MG63 (cell line): ENCODE measurements around the gene RB1. TPM values are rescaled to one million over a fixed set of nuclear protein-coding genes. Genes with fewer than 3 reads are reported as not detected.
"Not testable (repeated sequence)": the region's sequence is repeated elsewhere in the genome, so short reads cannot be mapped to it uniquely, and the experiment has no call there.

Experiments
- DNase-seq: peaks from one replicate; pipeline ENCODE4 v3.0.0-alpha.2; 2020
- H3K27me3 ChIP-seq: fragments of 250-450 bp; sonication (Bioruptor Pico); 2 replicates; pipeline ENCODE4 v1.5.1; 2020; ENCODE audit warnings: mild to moderate bottlenecking, moderate library complexity
- H3K36me3 ChIP-seq: fragments of 250-450 bp; sonication (Bioruptor Pico); 2 replicates; pipeline ENCODE4 v1.5.1; 2020; ENCODE audit warnings: mild to moderate bottlenecking, moderate library complexity
- H3K4me3 ChIP-seq: fragments of 250-450 bp; sonication (Bioruptor Pico); 2 replicates; pipeline ENCODE4 v1.5.1; 2020; ENCODE audit warnings: mild to moderate bottlenecking, moderate library complexity
- H3K9me3 ChIP-seq: fragments of 250-450 bp; sonication (Bioruptor Pico); 2 replicates; pipeline ENCODE4 v1.5.1; 2020; ENCODE audit warnings: mild to moderate bottlenecking, moderate library complexity
- total RNA-seq: library from RNA; depleted of rRNA; stranded (reverse); fragments of >200 nt; shearing (Covaris generic); gene quantifications from 2 replicates; pipeline ENCODE4 v1.2.3, GENCODE V29; 2014; ENCODE audit warnings: low replicate concordance

RB1 gene
- total RNA-seq, 1 experiment from 2014 or later, result 27.0 TPM

DNA sequence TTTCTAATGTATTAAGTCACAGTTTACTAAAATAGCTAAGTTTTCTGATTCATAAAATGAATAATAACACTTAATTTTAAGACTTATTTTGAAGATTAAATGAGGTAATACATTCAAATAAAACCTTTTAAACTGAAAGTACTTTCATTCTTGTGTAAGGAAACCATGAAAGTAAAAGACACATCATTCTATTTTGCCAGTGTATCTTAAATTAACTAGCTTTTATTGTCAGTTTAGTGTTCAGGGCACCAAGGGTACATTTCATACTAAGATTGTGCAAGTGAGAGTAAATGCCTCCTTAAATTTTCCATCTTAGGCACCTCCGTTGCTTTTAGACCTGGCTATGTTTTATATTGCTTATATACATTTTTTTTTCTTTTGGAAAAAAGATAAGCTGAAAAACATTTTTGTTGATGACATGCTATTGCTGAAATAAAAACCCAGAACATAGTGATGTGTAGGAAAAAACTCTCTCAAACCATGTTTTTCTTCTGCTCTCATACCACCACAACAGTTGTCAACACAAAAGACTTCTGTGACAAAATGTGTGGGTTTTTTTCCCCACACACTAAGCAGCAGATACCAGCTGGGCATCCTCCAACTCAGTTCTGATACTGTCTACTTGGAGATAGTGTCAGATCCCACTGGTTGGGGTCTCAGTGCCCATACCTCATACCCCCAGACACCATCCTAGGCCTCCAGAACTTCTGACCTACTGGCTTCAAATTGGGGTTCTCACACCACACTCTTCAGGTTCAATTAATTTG is 140.1 kb downstream of the RB1 start:
- Histone ChIP-seq H3K4me3 (no peak overlapping the region), H3K27me3 (no peaks in the 10 kb centered on the region), H3K36me3 (no peaks in the 10 kb centered on the region; the same call in none of the 2 replicates), H3K9me3 (no peaks in the 10 kb centered on the region)
- no peak for DNase-seq

DNA sequence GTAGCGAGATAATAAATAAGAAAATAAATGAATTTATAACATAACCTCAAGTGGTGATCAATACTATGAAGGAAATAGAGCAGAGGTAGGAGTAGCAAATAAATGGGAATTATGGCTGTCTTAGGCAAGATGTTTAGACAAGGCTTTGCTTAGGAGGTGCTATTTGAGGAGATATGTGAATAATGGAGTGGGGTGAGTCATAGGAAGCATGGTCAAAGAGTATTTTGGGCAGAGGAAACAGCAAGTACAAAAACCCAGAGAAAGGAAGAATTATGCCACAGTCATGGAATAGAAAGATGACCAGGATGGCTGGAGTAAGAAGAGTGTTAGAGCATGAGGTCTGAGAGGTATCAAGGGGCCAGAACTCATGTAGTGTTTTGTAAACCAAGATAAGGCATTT is 142.9 kb downstream of the RB1 start:
- peaks cover 13% of the 10 kb centered on the region for H3K9me3 ChIP-seq
- peaks cover 3% of the 10 kb centered on the region for H3K36me3 ChIP-seq
- H3K27me3 ChIP-seq, result no peaks in the 10 kb centered on the region
- DNase-seq, result no peak
- no peak overlapping the region for H3K4me3 ChIP-seq

DNA sequence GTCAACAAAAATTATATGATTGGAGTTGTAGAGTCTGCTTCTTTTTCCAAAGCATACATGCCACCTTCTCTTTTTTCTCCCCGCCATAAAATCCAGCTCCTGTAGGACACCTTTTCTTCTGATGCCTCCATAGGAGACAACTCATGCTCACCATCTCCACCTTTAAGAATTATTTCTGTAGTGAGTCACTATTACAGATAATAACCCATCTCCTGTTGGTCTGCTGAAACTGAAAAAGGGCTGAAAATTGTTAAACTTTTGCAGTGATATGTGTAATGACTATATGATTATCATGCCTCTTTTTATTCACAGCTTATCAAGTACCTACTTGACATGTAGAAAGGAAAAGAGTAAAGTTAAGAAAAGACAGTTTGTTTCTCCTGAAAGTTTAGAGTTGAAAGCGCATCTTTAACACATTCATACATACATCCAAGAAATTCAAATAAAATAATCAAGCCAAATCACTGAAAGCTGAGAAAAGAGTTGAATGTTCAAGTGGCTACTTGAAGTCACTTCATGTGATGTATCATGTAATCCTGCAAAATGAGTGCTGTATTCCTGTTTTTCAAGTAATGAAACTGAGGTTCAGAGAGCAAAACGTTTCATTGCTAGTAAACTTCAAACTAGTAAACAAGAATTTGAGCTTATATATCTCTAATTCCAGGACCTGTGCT is 144.9 kb downstream of the RB1 start:
- Histone ChIP-seq H3K4me3 (no peak overlapping the region), H3K9me3 (peaks cover 16% of the 10 kb centered on the region)
- DNase-seq, result no peak

DNA sequence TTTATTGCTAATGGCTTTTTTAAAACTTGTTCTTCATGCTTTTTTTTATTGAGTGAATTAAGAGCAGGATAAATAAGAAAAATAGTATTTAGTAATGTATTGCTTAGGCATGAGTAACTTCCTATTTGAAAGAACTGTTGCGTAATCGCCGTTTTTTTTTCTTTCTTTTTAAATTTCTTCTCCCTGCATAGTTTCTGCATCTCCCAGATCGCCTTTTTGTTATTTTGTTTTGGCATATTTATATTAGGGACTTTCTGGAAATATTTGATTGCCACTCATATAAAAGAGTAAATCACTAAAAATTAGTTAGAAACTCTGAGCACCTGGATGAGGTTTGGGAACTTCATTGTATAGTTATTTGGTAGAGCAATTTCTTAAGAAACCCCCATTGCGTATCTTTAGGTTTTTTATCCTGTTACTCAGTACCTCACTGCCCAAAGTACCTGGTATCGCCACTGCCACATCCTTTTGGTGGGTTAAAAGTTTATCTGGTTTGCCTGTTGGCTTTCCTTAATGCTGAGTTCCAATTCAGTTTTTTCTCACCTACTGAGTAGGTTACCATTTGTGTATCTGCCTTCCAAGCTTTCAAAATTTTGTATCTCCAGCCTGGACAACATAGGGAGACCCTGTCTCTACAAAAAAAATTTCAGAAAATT is 145.5 kb downstream of the RB1 start:
- DNase-seq, result no peak
- Histone ChIP-seq H3K4me3 (no peak overlapping the region), H3K9me3 (peaks cover 16% of the 10 kb centered on the region), H3K27me3 (no peaks in the 10 kb centered on the region), H3K36me3 (peaks cover 14% of the 10 kb centered on the region)

More for the DNA sequence above, 144.9 kb downstream of the RB1 start:
- H3K27me3 ChIP-seq, result no peaks in the 10 kb centered on the region
- H3K36me3 ChIP-seq, result peaks cover 10% of the 10 kb centered on the region

DNA sequence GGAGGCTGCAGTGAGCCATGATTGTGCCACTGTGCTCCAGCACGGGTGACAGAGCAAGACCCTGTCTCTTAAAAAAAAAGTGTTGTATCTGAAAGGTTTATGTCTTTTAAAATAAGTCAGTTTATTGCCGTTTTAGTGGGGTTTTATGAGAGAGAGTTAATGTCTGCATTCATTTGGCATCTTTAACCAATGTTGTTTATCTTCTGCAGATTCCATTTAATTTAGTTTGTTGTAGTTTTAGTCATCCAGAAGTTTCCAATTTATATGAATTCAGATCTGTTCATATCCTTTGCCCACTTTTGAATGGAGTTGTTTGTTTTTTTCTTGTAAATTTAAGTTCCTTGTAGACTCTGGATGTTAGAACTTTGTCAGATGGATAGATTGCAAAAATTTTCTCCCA is 146.1 kb downstream of the RB1 start:
- DNase-seq, result no peak
- no peak overlapping the region for H3K4me3 ChIP-seq
- H3K9me3 ChIP-seq, result peaks cover 16% of the 10 kb centered on the region
- H3K36me3 ChIP-seq, result peaks cover 14% of the 10 kb centered on the region
- no peaks in the 10 kb centered on the region for H3K27me3 ChIP-seq

DNA sequence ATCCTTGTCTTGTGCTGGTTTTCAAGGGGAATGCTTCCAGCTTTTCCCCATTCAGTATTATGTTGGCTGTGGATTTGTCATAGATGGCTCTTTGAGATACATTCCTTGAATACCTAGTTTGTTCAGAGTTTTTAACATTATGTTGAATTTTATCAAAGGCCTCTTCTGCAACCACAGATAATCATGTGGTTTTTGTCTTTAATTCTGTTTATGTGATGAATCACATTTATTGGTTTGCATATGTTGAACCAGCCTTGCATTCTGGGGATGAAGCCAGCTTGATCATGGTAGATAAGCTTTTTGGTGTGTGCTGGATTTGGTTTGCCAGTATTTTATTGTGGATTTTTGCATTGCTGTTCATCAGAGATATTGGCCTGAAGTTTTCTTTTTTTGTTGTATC is 147.6 kb downstream of the RB1 start:
- not testable (repeated sequence) for H3K27me3 ChIP-seq, H3K4me3 ChIP-seq
- peak; percentile 31 for DNase-seq
- peaks cover 16% of the 10 kb centered on the region for H3K36me3 ChIP-seq
- peaks cover 16% of the 10 kb centered on the region for H3K9me3 ChIP-seq

DNA sequence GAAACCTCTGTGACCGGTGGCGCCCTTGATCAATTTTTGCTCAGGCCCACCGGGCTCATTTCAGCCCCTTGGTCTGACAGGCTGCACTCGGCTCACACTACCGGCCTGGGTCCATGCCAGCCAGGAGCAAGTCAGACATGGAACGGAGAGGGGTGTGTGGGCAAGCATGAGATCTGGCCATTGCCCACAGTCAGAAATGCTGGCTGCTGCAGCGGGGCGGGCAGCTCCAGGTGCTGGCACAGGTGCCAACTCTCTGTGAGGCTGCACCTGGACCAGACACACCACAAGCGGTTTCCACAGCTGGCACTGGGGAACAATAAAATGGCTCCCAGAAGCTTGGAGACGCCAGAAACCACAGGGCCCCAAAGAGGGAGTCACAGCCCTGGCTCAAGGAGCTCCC is 153.0 kb downstream of the RB1 start:
- H3K36me3 ChIP-seq, result peaks cover 28% of the 10 kb centered on the region

DNA sequence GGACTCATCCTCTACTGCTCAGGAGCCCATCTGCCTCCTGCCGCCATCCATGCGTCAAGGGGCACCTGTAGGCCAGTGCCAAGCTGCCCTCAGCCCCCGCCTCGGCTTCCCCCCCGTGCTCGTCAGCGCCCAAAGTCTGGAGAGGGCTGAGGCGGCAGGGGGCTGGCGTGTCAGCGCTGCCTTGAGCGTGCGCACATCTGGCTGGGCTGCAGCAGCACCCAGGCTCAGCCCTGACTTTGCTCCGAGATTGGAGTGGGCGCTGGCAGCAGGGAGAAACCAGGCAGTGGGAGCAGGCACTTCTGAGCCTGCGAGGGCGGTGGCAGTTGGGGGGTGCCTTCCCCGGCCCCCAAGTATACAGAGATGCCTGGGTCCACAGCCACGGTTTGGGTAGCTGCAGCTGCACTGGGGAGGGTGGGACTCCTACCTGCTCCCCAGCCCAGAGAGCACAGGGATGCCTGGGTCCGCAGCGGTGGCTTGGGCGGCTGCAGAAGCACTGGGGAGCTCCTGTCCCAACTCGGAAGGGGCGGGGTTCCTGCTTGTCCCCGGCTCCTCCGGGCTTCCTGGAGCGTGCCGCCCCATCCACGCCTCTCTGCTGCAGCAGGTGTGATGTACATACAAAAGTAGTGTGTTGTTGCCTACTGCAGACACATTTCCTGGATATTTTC is 154.2 kb downstream of the RB1 start:
- H3K9me3 ChIP-seq, result no peaks in the 10 kb centered on the region
- H3K36me3 ChIP-seq, result peaks cover 30% of the 10 kb centered on the region

More for the DNA sequence above, 153.0 kb downstream of the RB1 start:
- Histone ChIP-seq H3K27me3 (no peaks in the 10 kb centered on the region), H3K9me3 (peaks cover 3% of the 10 kb centered on the region), H3K4me3 (no peak overlapping the region)
- DNase-seq, result no peak

DNA sequence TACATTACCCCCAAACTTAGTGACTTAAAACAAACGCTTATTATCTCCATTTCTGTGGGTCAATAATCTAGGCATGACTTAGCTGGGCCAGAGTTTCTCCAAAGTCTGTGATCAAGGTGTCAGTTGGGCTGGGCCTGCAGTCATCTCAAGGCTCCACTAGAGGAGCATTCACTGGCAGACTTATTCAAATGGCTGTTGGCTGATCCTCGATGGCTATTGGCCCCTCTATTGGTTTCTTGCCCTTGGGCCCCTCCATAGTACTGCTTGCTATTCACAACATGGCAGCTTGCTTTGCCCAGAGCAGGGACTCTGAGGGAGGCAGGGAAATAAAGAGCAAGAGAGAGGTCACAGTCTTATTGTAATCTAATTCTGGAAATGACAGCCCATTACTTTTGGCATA is 171.7 kb downstream of the RB1 start:
- Histone ChIP-seq H3K9me3 (no peaks in the 10 kb centered on the region), H3K36me3 (peaks cover 16% of the 10 kb centered on the region), H3K4me3 (no peak overlapping the region), H3K27me3 (no peaks in the 10 kb centered on the region)
- no peak for DNase-seq

More for the DNA sequence above, 154.2 kb downstream of the RB1 start:
- no peak for DNase-seq
- Histone ChIP-seq H3K4me3 (no peak overlapping the region), H3K27me3 (no peaks in the 10 kb centered on the region)

DNA sequence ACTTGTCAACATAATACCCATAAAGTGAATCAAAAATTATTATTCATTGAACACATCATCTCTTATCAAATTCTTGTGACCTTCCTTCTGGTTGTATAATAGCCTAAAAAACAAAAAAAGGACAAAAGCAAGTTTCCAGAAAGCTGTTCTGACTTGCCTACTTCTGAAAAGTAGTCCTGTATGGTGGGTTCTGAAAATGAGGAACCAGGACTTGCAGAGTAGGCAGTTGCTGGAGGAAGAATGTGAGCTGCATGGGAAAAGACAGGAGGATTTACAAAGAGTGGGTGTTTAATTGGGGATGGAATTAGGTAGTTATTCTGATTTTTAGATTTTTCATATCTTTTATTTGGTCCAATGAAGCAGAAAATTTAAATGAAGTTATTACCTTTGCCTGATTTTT is 172.7 kb downstream of the RB1 start:
- Histone ChIP-seq H3K4me3 (no peak overlapping the region), H3K36me3 (peaks cover 16% of the 10 kb centered on the region), H3K9me3 (no peaks in the 10 kb centered on the region), H3K27me3 (no peaks in the 10 kb centered on the region)
- no peak for DNase-seq

DNA sequence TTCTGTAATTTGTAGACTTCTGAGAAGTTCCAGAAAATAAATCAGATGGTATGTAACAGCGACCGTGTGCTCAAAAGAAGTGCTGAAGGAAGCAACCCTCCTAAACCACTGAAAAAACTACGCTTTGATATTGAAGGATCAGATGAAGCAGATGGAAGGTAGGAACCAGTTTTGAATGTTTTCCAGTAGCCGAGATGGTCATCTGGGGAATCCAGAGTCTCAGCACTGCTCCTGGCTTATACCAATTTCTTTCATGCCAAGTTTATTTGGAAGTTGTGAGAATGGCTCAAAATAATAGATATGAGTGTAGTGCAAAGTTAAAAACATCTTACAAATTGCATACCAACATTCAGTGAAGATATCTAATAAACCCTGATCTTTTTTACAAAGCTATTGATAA is 173.1 kb downstream of the RB1 start:
- H3K4me3 ChIP-seq, result no peak overlapping the region
- peaks cover 16% of the 10 kb centered on the region for H3K36me3 ChIP-seq
- DNase-seq, result no peak
- H3K9me3 ChIP-seq, result no peaks in the 10 kb centered on the region
- no peaks in the 10 kb centered on the region for H3K27me3 ChIP-seq

DNA sequence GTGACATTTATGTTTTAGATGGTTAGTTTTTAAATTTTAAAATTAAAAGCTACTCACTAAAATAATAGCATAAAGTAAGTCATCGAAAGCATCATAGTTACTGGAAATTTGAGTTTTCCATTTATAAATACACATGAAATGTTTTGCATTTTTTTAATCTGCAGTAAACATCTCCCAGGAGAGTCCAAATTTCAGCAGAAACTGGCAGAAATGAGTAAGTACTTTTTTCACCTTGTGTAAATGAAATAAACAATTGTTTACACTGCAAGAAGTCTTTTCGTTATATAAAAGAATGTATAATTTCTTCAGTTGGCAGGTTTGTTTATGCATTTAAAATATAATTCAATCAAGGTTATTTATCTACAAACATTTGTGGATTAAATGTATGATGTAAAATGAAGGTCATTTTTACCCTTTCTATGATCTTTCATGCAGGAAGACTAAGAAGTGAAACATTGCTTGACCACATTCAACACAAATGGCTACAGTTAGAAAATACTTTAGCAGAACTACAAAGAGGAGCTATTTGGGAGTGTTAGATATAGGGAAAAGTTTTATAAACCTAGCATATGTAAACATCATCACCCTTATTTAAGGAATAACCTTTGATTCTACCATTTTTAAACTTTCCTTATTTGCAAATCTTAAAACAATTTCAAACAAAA is 173.8 kb downstream of the RB1 start:
- H3K9me3 ChIP-seq, result no peaks in the 10 kb centered on the region
- DNase-seq, result no peak
- H3K27me3 ChIP-seq, result no peaks in the 10 kb centered on the region
- no peak overlapping the region for H3K4me3 ChIP-seq
- peaks cover 16% of the 10 kb centered on the region for H3K36me3 ChIP-seq

DNA sequence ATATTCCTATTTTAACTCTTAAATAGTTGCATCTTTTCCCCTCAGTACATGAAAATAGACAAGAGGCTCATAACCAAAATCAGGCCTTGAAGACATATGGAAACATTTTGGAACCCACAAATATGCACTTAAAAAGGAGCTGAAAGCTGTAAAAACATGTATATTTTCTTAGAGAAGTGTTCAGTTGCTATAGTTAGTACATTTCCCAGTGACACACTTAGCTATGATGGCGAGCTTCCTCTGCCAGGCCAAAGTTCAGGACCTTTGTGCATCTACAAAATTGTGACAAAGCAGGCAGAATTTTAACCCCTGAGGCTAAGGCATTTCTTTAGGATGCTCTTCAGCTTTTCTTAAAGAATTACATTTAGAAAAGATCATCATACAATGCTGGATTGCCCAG is 174.8 kb downstream of the RB1 start:
- Histone ChIP-seq H3K36me3 (peaks cover 16% of the 10 kb centered on the region), H3K4me3 (no peak overlapping the region), H3K27me3 (no peaks in the 10 kb centered on the region), H3K9me3 (no peaks in the 10 kb centered on the region)
- no peak for DNase-seq

DNA sequence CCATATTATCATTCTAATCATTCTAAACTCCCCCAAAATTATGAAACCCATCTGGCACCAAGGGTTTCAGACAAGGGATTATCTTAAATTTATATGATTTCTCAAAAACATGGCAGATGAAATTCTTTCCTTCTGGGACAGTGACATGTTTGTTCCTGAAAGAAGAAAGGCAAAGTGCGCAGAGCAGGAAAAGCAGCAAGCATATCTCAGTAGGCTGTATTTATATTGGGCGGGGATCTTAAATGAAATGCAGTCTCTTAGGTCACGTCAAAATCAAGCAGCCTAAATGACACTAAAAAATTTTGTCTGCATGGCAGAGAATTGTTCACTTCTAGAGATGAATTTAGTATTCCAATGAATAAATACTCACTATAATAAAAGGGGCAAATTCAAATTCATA is 180.0 kb downstream of the RB1 start:
- no peaks in the 10 kb centered on the region for H3K27me3 ChIP-seq
- no peak for DNase-seq
- H3K9me3 ChIP-seq, result no peaks in the 10 kb centered on the region

DNA sequence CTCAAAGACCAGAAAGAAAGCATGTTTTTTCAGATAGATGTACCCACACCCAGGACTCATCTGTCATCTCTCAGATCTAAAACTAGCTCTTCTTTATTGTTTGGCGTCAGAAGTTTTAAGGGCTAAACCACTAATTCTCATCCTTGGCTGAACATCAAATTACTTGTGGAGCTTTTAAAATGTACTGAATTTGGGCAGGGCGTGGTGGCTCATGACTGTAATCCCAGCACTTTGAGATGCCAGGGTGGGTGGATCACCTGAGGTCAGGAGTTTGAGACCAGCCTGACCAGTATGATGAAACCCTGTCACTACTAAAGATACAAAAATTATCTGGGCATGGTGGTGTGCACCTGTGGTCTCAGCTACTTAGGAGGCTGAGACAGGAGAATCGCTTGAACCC is 181.9 kb downstream of the RB1 start:
- H3K4me3 ChIP-seq, result no peak overlapping the region
- H3K27me3 ChIP-seq, result no peaks in the 10 kb centered on the region
- no peak for DNase-seq
- no peaks in the 10 kb centered on the region for H3K9me3 ChIP-seq
- H3K36me3 ChIP-seq, result peaks cover 4% of the 10 kb centered on the region; the same call in 1 of the 2 replicates

More for the DNA sequence above, 180.0 kb downstream of the RB1 start:
- peaks cover 9% of the 10 kb centered on the region; the same call in 1 of the 2 replicates for H3K36me3 ChIP-seq
- H3K4me3 ChIP-seq, result no peak overlapping the region

DNA sequence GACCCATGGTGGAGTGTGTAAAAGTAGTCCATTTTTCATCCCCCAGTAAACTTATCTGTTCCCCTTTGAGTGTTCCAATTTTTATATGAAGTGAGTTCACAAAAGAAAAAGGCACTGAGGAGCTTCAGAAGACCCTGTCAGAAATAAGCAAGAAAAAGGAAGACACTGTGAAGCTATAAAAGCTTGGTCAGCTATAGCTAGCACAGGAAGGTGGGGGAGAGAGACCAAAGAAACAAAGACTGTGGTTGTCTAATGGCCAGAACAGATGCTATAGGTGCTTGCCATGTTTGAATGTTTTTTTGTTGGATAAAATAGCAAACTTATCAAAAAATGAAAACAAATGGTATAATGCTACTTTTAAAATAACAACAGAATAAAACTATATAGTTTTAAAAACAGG is 182.8 kb downstream of the RB1 start:
- Histone ChIP-seq H3K4me3 (no peak overlapping the region), H3K9me3 (no peaks in the 10 kb centered on the region), H3K27me3 (no peaks in the 10 kb centered on the region), H3K36me3 (peaks cover 4% of the 10 kb centered on the region; the same call in 1 of the 2 replicates)
- no peak for DNase-seq
